HepG2 (cell line): Measurements from ENCODE around the gene NELFB. TPM values are rescaled to one million over a fixed set of nuclear protein-coding genes. Genes with fewer than 3 reads are reported as not detected.

Experiments used
- CBX1 ChIP-seq: IDR thresholded peaks from one replicate; pipeline ENCODE4 v1.6.1; 2016; ENCODE audit warnings: antibody characterized with exemption, low read depth
- CERS6 ChIP-seq: sonication (generic); formaldehyde crosslinking; IDR thresholded peaks from 2 replicates; pipeline ENCODE4 v1.5.0; 2020; ENCODE audit warnings: missing genetic modification reagents
- CREM ChIP-seq, 2 experiments: sonication (generic) in 1 of 2; formaldehyde crosslinking in 1 of 2; IDR thresholded peaks; 2 replicates each; pipeline versions ENCODE4 v1.4.0 to v1.6.1; 2016 to 2020; ENCODE audit warnings: antibody characterized with exemption in 1 of 2, mild to moderate bottlenecking in 1 of 2, missing genetic modification reagents in 1 of 2
- DR1 ChIP-seq: sonication (generic); formaldehyde crosslinking; IDR thresholded peaks from 2 replicates; pipeline ENCODE4 v1.8.0; 2021; ENCODE audit warnings: mild to moderate bottlenecking, missing genetic modification reagents, inconsistent platforms
- ELK4 ChIP-seq: sonication (generic); formaldehyde crosslinking; IDR thresholded peaks from 2 replicates; pipeline ENCODE4 v1.9.0; 2021; ENCODE audit warnings: missing genetic modification reagents, borderline replicate concordance
- HNRNPL ChIP-seq: fragments of 200-400 bp; formaldehyde crosslinking; IDR thresholded peaks from 2 replicates; pipeline ENCODE4 v1.6.1; 2017; ENCODE audit warnings: mild to moderate bottlenecking, low read depth, low read length
- RBM39 ChIP-seq: fragments of 200-400 bp; formaldehyde crosslinking; IDR thresholded peaks from one replicate; pipeline ENCODE4 v1.6.1; 2018; ENCODE audit warnings: antibody characterized with exemption, mild to moderate bottlenecking, low read depth, low read length; ENCODE audit not compliant: poor library complexity, severe bottlenecking
- REXO4 ChIP-seq: sonication (generic); formaldehyde crosslinking; IDR thresholded peaks from 2 replicates; pipeline ENCODE4 v1.8.0; 2022; ENCODE audit warnings: missing genetic modification reagents, mild to moderate bottlenecking, borderline replicate concordance
- SETDB1 ChIP-seq: sonication (generic); formaldehyde crosslinking; IDR thresholded peaks from 2 replicates; pipeline ENCODE4 v1.5.1; 2020; ENCODE audit warnings: missing genetic modification reagents, mild to moderate bottlenecking, borderline replicate concordance
- SMARCE1 ChIP-seq: fragments of 450-650 bp; IDR thresholded peaks from 2 replicates; pipeline ENCODE4 v1.6.1; 2017; ENCODE audit warnings: borderline replicate concordance
- SNAI1 ChIP-seq: sonication (generic); formaldehyde crosslinking; IDR thresholded peaks from 2 replicates; pipeline ENCODE4 v1.5.0; 2020; ENCODE audit warnings: mild to moderate bottlenecking, missing genetic modification reagents, borderline replicate concordance
- ZNF232 ChIP-seq: sonication (generic); formaldehyde crosslinking; IDR thresholded peaks from 2 replicates; pipeline ENCODE4 v1.4.0; 2020; ENCODE audit warnings: missing genetic modification reagents, borderline replicate concordance
- ZNF674 ChIP-seq: sonication (generic); formaldehyde crosslinking; IDR thresholded peaks from 2 replicates; pipeline ENCODE4 v1.5.0; 2020; ENCODE audit warnings: low read depth, mild to moderate bottlenecking, missing genetic modification reagents
- ZNF709 ChIP-seq: sonication (generic); formaldehyde crosslinking; IDR thresholded peaks from 2 replicates; pipeline ENCODE4 v1.5.0; 2020; ENCODE audit warnings: mild to moderate bottlenecking, missing genetic modification reagents
- polyA plus RNA-seq, 8 experiments: library from polyadenylated mRNA; depleted of rRNA in 3 of 8; stranded (reverse) in 7 of 8; unstranded in 1 of 8; fragments of >200 nt; fragmentation: Illumina TruSeq in 4 of 8; extraction: Trizol in 4 of 8; gene quantifications; 2 replicates each; pipeline versions ENCODE4 v1.2.1 to v1.2.3, GENCODE V29; 2011 to 2016; ENCODE audit warnings: low read depth in 4 of 8, missing spikeins in 1 of 8, mixed read lengths in 1 of 8; ENCODE audit not compliant: insufficient read depth in 1 of 8
- total RNA-seq, 5 experiments: library from RNA; depleted of rRNA; stranded (reverse); fragments of >200 nt; fragmentation: Illumina TruSeq; extraction: Trizol; gene quantifications; 2 replicates each; pipeline ENCODE4 v1.2.3, GENCODE V29; 2016; ENCODE audit warnings: low read depth in 1 of 5
- TF ChIP-seq, protein P1 (sequence below): sonication (generic); formaldehyde crosslinking; IDR thresholded peaks from 2 replicates; pipeline ENCODE4 v1.4.0; 2020; ENCODE audit warnings: low read depth, missing genetic modification reagents
- TF ChIP-seq, protein P2 (sequence below): sonication (generic); formaldehyde crosslinking; IDR thresholded peaks from 2 replicates; pipeline ENCODE4 v1.4.0; 2020; ENCODE audit warnings: missing genetic modification reagents
- TF ChIP-seq, protein P3 (sequence below): sonication (generic); formaldehyde crosslinking; IDR thresholded peaks from 2 replicates; pipeline ENCODE4 v1.4.0; 2020; ENCODE audit warnings: mild to moderate bottlenecking, missing genetic modification reagents
- TF ChIP-seq, protein P4 (sequence below): sonication (generic); formaldehyde crosslinking; IDR thresholded peaks from 2 replicates; pipeline ENCODE4 v1.8.0; 2022; ENCODE audit warnings: low read depth, missing genetic modification reagents

Gene NELFB
- total and polyA plus RNA-seq, 2 of the 13 experiments (the other 11 are each of a cell fraction or from before 2014, with no cell fraction given): 26.5 to 45.8 TPM

- TF ChIP-seq HNRNPL (no peak), ZNF232 (CRISPR knock-in tag) (no peak), CBX1 (no peak), ZNF674 (CRISPR knock-in tag) (no peak), ZNF709 (CRISPR knock-in tag) (no peak), SMARCE1 (no peak), DR1 (CRISPR knock-in tag) (0 out of 2 replicates have a peak, but pooled peaks have one; percentile 43), CREM (IDR thresholded peaks at IDR 0.05) (no peak; the same call in 1 of the 2 replicates), CREM (CRISPR knock-in tag; IDR thresholded peaks at IDR 0.05) (no peak), SETDB1 (no peak), CERS6 (CRISPR knock-in tag) (no peak), SNAI1 (CRISPR knock-in tag) (0 out of 2 replicates have a peak, but pooled peaks have one; percentile 55), ELK4 (CRISPR knock-in tag) (no peak), REXO4 (CRISPR knock-in tag) (no peak), RBM39 (no peak)
- TF ChIP-seq, protein P1, sequence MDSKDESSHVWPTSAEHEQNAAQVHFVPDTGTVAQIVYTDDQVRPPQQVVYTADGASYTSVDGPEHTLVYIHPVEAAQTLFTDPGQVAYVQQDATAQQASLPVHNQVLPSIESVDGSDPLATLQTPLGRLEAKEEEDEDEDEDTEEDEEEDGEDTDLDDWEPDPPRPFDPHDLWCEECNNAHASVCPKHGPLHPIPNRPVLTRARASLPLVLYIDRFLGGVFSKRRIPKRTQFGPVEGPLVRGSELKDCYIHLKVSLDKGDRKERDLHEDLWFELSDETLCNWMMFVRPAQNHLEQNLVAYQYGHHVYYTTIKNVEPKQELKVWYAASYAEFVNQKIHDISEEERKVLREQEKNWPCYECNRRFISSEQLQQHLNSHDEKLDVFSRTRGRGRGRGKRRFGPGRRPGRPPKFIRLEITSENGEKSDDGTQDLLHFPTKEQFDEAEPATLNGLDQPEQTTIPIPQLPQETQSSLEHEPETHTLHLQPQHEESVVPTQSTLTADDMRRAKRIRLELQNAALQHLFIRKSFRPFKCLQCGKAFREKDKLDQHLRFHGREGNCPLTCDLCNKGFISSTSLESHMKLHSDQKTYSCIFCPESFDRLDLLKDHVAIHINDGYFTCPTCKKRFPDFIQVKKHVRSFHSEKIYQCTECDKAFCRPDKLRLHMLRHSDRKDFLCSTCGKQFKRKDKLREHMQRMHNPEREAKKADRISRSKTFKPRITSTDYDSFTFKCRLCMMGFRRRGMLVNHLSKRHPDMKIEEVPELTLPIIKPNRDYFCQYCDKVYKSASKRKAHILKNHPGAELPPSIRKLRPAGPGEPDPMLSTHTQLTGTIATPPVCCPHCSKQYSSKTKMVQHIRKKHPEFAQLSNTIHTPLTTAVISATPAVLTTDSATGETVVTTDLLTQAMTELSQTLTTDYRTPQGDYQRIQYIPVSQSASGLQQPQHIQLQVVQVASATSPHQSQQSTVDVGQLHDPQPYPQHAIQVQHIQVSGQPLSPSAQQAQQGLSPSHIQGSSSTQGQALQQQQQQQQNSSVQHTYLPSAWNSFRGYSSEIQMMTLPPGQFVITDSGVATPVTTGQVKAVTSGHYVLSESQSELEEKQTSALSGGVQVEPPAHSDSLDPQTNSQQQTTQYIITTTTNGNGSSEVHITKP (CRISPR knock-in tag): no peak
- TF ChIP-seq, protein P2, sequence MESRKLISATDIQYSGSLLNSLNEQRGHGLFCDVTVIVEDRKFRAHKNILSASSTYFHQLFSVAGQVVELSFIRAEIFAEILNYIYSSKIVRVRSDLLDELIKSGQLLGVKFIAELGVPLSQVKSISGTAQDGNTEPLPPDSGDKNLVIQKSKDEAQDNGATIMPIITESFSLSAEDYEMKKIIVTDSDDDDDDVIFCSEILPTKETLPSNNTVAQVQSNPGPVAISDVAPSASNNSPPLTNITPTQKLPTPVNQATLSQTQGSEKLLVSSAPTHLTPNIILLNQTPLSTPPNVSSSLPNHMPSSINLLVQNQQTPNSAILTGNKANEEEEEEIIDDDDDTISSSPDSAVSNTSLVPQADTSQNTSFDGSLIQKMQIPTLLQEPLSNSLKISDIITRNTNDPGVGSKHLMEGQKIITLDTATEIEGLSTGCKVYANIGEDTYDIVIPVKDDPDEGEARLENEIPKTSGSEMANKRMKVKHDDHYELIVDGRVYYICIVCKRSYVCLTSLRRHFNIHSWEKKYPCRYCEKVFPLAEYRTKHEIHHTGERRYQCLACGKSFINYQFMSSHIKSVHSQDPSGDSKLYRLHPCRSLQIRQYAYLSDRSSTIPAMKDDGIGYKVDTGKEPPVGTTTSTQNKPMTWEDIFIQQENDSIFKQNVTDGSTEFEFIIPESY (CRISPR knock-in tag): no peak
- TF ChIP-seq, protein P3, sequence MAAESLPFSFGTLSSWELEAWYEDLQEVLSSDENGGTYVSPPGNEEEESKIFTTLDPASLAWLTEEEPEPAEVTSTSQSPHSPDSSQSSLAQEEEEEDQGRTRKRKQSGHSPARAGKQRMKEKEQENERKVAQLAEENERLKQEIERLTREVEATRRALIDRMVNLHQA (CRISPR knock-in tag): no peak
- TF ChIP-seq, protein P4, sequence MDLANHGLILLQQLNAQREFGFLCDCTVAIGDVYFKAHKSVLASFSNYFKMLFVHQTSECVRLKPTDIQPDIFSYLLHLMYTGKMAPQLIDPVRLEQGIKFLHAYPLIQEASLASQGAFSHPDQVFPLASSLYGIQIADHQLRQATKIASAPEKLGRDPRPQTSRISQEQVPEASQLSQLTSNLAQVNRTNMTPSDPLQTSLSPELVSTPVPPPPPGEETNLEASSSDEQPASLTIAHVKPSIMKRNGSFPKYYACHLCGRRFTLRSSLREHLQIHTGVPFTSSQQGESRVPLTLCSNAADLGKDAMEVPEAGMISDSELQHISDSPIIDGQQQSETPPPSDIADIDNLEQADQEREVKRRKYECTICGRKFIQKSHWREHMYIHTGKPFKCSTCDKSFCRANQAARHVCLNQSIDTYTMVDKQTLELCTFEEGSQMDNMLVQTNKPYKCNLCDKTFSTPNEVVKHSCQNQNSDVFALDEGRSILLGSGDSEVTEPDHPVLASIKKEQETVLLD: no peak
These were observed 21.6 kb downstream of the NELFB start (continued) for GRCh38 chr9:137276473-137277328.
